ENCODE results near the gene PAN3. TPM values are rescaled to one million over a fixed set of nuclear protein-coding genes. Genes with fewer than 3 reads are reported as not detected.

Gene PAN3
- total and polyA plus RNA-seq, 2 of the 8 experiments (the other 6 are each of a cell fraction or from before 2014, with no cell fraction given), result 12.7 to 39.3 TPM

DNA sequence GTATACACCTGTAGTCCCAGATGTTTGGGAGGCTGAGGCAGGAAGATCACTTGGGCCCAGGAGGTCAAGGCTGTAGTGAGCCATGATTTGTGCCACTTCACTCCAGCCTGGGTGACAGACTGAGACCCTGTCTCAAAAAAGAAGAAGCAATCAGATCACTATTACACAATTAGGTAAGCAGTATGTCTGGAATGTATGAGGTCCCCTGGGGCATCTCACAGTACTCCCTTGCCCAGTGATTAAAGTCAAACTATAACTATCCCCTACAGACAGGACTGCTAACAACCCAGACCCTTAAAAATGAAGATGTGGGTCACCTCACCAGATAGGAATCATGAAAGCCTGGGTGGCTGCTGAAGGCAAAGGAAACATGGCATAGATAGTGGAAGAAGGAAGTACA, 9.4 kb upstream of the PAN3 start:
- no peak overlapping the region for H2AK5ac ChIP-seq (ENCODE audit: low read depth, low read length)
- H4K8ac ChIP-seq (ENCODE audit: extremely low read depth, insufficient read depth, low read length), result no peak overlapping the region
- no peak overlapping the region for H2AFZ ChIP-seq (ENCODE audit: low read length)
- ChIA-PET CTCF (ENCODE audit: partially characterized antibody) (interaction anchor here (1.7 kb wide), 1 partner anchor 11 kb away, joined by 5 read pairs; no protein-coding TSS in a partner anchor), POLR2A (ENCODE audit: partially characterized antibody) (no interaction called here)
- no peak overlapping the region for H2BK12ac ChIP-seq (ENCODE audit: low read depth, low read length)
- H3K79me1 ChIP-seq (ENCODE audit: low read depth, low read length), result no peaks in the 10 kb centered on the region
- no peak overlapping the region for H2BK15ac ChIP-seq (ENCODE audit: low read length)
- DNase-seq (ENCODE audit: low read depth in 1 of 2, low spot score in 2 of 2) (no peak), FAIRE-seq (no peak)
- no peak overlapping the region for H3K18ac ChIP-seq (ENCODE audit: extremely low read depth, low read length)
- no peak overlapping the region for H3K27ac ChIP-seq (ENCODE audit: low read depth, low read length)
- no peaks in the 10 kb centered on the region for H3K23me2 ChIP-seq (ENCODE audit: low read depth, low read length)
- H3K36me3 ChIP-seq (ENCODE audit: control insufficient read depth in 2 of 4, insufficient read depth in 4 of 4, low read length in 3 of 4), result no peaks in the 10 kb centered on the region
- H3K4me3 ChIP-seq (ENCODE audit: extremely low read depth in 1 of 4, insufficient read depth in 2 of 4, low read depth in 3 of 4, low read length in 4 of 4), result no peak overlapping the region
- no peak overlapping the region for H3K56ac ChIP-seq (replicated peaks; ENCODE audit: insufficient read length, low read depth, low read length)
- H3K27me3 ChIP-seq (replicated peaks in 1 of 4; ENCODE audit: control insufficient read depth in 3 of 4, extremely low read depth in 1 of 4, insufficient read depth in 3 of 4, low read length in 3 of 4), result no peaks in the 10 kb centered on the region
- no peaks in the 10 kb centered on the region for H3K79me2 ChIP-seq (ENCODE audit: control insufficient read depth in 1 of 2, insufficient read depth in 2 of 2, low read length in 2 of 2)
- no peak overlapping the region for H2BK5ac ChIP-seq (ENCODE audit: low read depth, low read length)
- H3K9me3 ChIP-seq (ENCODE audit: insufficient read depth in 2 of 2, low read depth in 1 of 2, low read length in 1 of 2), result no peaks in the 10 kb centered on the region
- H4K5ac ChIP-seq (ENCODE audit: insufficient read length, low read depth, low read length), result no peak overlapping the region
- H3K14ac ChIP-seq (ENCODE audit: insufficient read length), result no peak overlapping the region
- H3K4me2 ChIP-seq (ENCODE audit: insufficient read depth in 1 of 2, low read depth in 2 of 2, low read length in 2 of 2), result no peak overlapping the region
- no peak overlapping the region for H2BK120ac ChIP-seq (replicated peaks; ENCODE audit: low read depth, low read length)
- H3K4me1 ChIP-seq (replicated peaks in 1 of 4; ENCODE audit: control insufficient read depth in 3 of 4, insufficient read depth in 4 of 4, low read length in 3 of 4), result no peaks in the 10 kb centered on the region
- H4K20me1 ChIP-seq (replicated peaks in 1 of 2; ENCODE audit: control insufficient read depth in 1 of 2, insufficient read depth in 2 of 2, low read length in 2 of 2), result no peaks in the 10 kb centered on the region
- TF ChIP-seq KDM5A (IDR thresholded peaks at IDR 0.05; ENCODE audit: low read length) (no peak), CHD2 (IDR thresholded peaks at IDR 0.05; ENCODE audit: low read length) (no peak), TAF1 (IDR thresholded peaks at IDR 0.05; ENCODE audit: low read depth, low read length) (no peak), BRCA1 (IDR thresholded peaks at IDR 0.05; ENCODE audit: low read depth, low read length) (no peak), CBX5 (IDR thresholded peaks at IDR 0.05; ENCODE audit: low read depth, low read length) (no peak), CREB1 (IDR thresholded peaks at IDR 0.05) (no peak), RBBP5 (IDR thresholded peaks at IDR 0.05; ENCODE audit: borderline replicate concordance, low read depth, low read length) (no peak), SP2 (IDR thresholded peaks at IDR 0.05; ENCODE audit: low read length) (no peak), SP4 (IDR thresholded peaks at IDR 0.05; ENCODE audit: low read length) (no peak), TBP (IDR thresholded peaks at IDR 0.05; ENCODE audit: low read depth, low read length) (no peak), GABPA (IDR thresholded peaks at IDR 0.05; ENCODE audit: borderline replicate concordance, insufficient read depth, low read length) (no peak), BACH1 (IDR thresholded peaks at IDR 0.05; ENCODE audit: low read length) (no peak), CEBPB (IDR thresholded peaks at IDR 0.05; ENCODE audit: low read depth, low read length) (no peak)
- TF ChIP-seq, protein P1, sequence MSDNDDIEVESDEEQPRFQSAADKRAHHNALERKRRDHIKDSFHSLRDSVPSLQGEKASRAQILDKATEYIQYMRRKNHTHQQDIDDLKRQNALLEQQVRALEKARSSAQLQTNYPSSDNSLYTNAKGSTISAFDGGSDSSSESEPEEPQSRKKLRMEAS (IDR thresholded peaks at IDR 0.05), result no peak
- no peak overlapping the region for H3K9ac ChIP-seq (replicated peaks in 1 of 4; ENCODE audit: extremely low read depth in 1 of 4, low read depth in 3 of 4, low read length in 3 of 4)
- no peak overlapping the region for H3K23ac ChIP-seq (ENCODE audit: insufficient read length)
- no peak overlapping the region for H4K91ac ChIP-seq (replicated peaks; ENCODE audit: insufficient read length, low read length)
- no peak overlapping the region for H3K4ac ChIP-seq (replicated peaks; ENCODE audit: insufficient read length, low read depth, low read length)
- H2BK20ac ChIP-seq (ENCODE audit: low read length), result no peak overlapping the region
